GM23338 (cell line): Measurements from ENCODE around the gene GBP5.

Source experiments
- CREB1 ChIP-seq: fragments of 250-450 bp; sonication (Bioruptor Pico); IDR thresholded peaks from 2 replicates; pipeline ENCODE4 v1.5.0; 2020; ENCODE audit warnings: low read depth, mild to moderate bottlenecking, moderate library complexity
- CTCF ChIP-seq, 2 experiments: fragments of 200-600 bp in 1 of 2; sonication (generic) in 1 of 2; conservative IDR thresholded peaks; 2 replicates each; pipeline versions ENCODE4 v1.5.1 to v1.6.1; 2016 to 2017; ENCODE audit warnings: antibody characterized with exemption in 2 of 2, low read depth in 2 of 2, mild to moderate bottlenecking in 2 of 2, moderate library complexity in 1 of 2
- ETS1 ChIP-seq: IDR thresholded peaks from 2 replicates; pipeline ENCODE4 v1.6.1; 2016; ENCODE audit warnings: antibody characterized with exemption
- EZH2 ChIP-seq: fragments of 200-600 bp; sonication (generic); IDR thresholded peaks from one replicate; pipeline ENCODE4 v1.8.0; 2017; ENCODE audit warnings: antibody characterized with exemption, mild to moderate bottlenecking, low read depth; ENCODE audit not compliant: unreplicated experiment
- EZH2phosphoT487 ChIP-seq: fragments of 200-600 bp; sonication (generic); IDR thresholded peaks from one replicate; pipeline ENCODE4 v1.8.1; 2018; ENCODE audit warnings: antibody characterized with exemption; ENCODE audit not compliant: unreplicated experiment
- JUNB ChIP-seq: IDR thresholded peaks from one replicate; pipeline ENCODE4 v1.6.1; 2016; ENCODE audit warnings: antibody characterized with exemption; ENCODE audit not compliant: unreplicated experiment
- POLR2AphosphoS5 ChIP-seq: IDR thresholded peaks from 2 replicates; pipeline ENCODE4 v1.6.1; 2016; ENCODE audit warnings: antibody characterized with exemption, low read depth
- REST ChIP-seq: IDR thresholded peaks from one replicate; pipeline ENCODE4 v1.6.1; 2018; ENCODE audit warnings: antibody characterized with exemption; ENCODE audit not compliant: unreplicated experiment
- STAT1 ChIP-seq: IDR thresholded peaks from one replicate; pipeline ENCODE4 v1.6.1; 2016; ENCODE audit warnings: antibody characterized with exemption; ENCODE audit not compliant: unreplicated experiment
- ZNF114 ChIP-seq: fragments of 250-450 bp; sonication (Bioruptor Pico); IDR thresholded peaks from 2 replicates; pipeline ENCODE4 v1.5.0; 2020; ENCODE audit warnings: mild to moderate bottlenecking, moderate library complexity
- ZNF331 ChIP-seq: fragments of 250-450 bp; sonication (Bioruptor Pico); IDR thresholded peaks from 2 replicates; pipeline ENCODE4 v1.5.0; 2020; ENCODE audit warnings: low read depth, mild to moderate bottlenecking, moderate library complexity

- TF ChIP-seq EZH2 = no peak
- no peak for TF ChIP-seq CREB1 (CRISPR knock-in tag)
- TF ChIP-seq CTCF (conservative IDR thresholded peaks at IDR 0.05; ENCODE audit: low read depth in 2 of 2) = peak; percentile 35 to 37
- no peak for TF ChIP-seq ZNF114 (CRISPR knock-in tag)
- no peak for TF ChIP-seq ETS1
- no peak for TF ChIP-seq REST
- no peak for TF ChIP-seq POLR2AphosphoS5
- TF ChIP-seq STAT1 = no peak
- TF ChIP-seq ZNF331 = no peak
- no peak for TF ChIP-seq JUNB
- TF ChIP-seq EZH2phosphoT487 = no peak
These were observed 4.0 kb upstream of the GBP5 start for GRCh38 chr1:89276690-89277089.
